Right kidney (tissue), 9 donors: ENCODE data around the gene BBS12.
A peak's percentile ranks its signal among the peaks of the same experiment; 100 is the strongest.

Experiments
- DNase-seq: peaks from one replicate; pipeline ENCODE4 v3.0.0-alpha.2; 2016
- long read RNA-seq, 8 donors: transcript quantifications; one replicate each; lab custom pipeline, GENCODE V29; 2026

Gene BBS12
- long read RNA-seq, donor 1, partial matches to known transcripts, result 0 of 4 reads
- long read RNA-seq, donor 1, other reads (novel, unspliced or antisense), result 0 of 4 reads
- long read RNA-seq, donor 2, partial matches to known transcripts, result 0 of 4 reads
- long read RNA-seq, donor 2, other reads (novel, unspliced or antisense), result 0 of 4 reads
- long read RNA-seq, donor 3, result 0 reads
- long read RNA-seq, donor 4, transcript BBS12-201 (2 exons, 3,244 nt), result major isoform, 5 of 5 reads
- long read RNA-seq, donor 4, partial matches to known transcripts, result 0 of 5 reads
- long read RNA-seq, donor 4, other reads (novel, unspliced or antisense), result 0 of 5 reads
- long read RNA-seq, donor 5, transcript BBS12-201 (2 exons, 3,244 nt), result major isoform, 6 of 6 reads
- long read RNA-seq, donor 5, partial matches to known transcripts, result 0 of 6 reads
- long read RNA-seq, donor 5, other reads (novel, unspliced or antisense), result 0 of 6 reads
- long read RNA-seq, donor 6, transcript BBS12-201 (2 exons, 3,244 nt), result major isoform, 7 of 7 reads
- long read RNA-seq, donor 6, partial matches to known transcripts, result 0 of 7 reads
- long read RNA-seq, donor 6, other reads (novel, unspliced or antisense), result 0 of 7 reads
- long read RNA-seq, donor 7, transcript BBS12-201 (2 exons, 3,244 nt), result major isoform, 12 of 12 reads
- long read RNA-seq, donor 7, partial matches to known transcripts, result 0 of 12 reads
- long read RNA-seq, donor 7, other reads (novel, unspliced or antisense), result 0 of 12 reads
- long read RNA-seq, donor 8, transcript BBS12-201 (2 exons, 3,244 nt), result major isoform, 5 of 5 reads
- long read RNA-seq, donor 8, partial matches to known transcripts, result 0 of 5 reads
- long read RNA-seq, donor 8, other reads (novel, unspliced or antisense), result 0 of 5 reads

DNA sequence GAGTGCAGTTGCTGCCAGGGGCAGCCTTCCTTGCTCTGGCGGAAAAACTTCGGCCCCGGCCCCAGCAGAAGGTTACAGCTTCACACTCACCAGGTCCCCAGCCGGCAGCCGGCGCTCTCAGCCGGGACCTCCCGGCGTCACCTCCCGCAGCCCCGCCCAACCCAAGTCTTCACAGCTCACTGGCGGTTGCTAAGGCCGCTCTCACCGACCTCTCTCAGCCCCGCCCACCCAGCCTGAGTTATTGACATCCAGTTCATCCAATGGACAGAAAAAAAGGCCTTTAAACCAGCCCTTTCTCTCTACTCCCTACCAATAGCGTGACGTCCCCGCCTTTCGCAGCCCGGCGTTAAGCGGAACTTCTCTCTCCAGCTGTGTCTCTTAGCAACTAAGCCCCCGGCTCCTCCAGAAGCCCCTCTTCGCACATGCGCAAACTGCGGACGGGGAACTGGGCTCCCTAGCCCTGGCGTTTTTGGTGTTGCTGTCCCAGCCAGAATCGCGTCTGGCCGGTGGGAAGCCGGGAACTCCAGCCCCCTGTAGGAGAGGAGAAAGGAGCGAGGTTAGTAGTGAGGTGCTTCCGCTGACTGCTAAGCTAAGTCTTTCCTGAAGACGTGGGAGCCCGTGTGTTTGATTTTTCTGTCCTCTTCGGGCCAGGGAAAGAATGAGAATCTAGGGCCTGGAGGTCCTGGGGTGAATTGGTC lies at the start of gene BBS12:
BBS12 (plus strand) TSS at position 376 of the 698 bp plus-strand sequence. CDS start 9,189 bp downstream, outside the sequence.
- peak; percentile 95 for DNase-seq

GRCh38 chr4:122686691-122687090 lies 45.8 kb upstream of the BBS12 start:
- DNase-seq, result no peak

- no peak for DNase-seq
Measured at GRCh38 chr4:122687531-122688061, 44.9 kb upstream of the BBS12 start.

DNA sequence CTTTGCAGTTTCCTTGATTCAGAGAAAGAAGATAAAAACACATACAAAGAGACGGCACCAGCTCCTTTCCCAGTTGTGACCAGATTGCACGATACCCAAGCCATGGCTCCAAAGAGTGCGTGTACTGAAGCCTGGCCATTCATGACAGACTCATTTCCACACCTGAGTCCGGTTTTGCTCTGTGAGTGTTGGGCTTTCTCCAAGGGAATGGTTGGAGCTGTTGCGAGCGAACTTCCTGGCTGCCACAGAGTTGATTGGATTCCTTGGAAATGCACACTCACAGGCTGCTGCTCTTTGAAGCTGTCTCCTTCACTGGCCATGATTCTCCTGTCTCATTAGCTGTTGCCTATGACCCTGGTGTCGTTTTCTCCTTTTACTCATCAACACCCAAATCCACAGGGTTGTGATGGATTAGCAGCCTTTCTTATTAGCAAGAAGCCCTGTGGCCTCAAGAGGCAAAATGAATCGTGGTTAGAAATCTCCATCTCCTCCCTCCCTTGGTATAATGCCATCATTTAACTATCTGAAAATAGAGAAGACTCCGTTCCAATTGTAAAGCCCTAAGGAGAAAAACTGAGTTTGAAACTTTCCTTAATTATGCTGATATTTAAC lies 43.9 kb upstream of the BBS12 start:
- no peak for DNase-seq

DNA sequence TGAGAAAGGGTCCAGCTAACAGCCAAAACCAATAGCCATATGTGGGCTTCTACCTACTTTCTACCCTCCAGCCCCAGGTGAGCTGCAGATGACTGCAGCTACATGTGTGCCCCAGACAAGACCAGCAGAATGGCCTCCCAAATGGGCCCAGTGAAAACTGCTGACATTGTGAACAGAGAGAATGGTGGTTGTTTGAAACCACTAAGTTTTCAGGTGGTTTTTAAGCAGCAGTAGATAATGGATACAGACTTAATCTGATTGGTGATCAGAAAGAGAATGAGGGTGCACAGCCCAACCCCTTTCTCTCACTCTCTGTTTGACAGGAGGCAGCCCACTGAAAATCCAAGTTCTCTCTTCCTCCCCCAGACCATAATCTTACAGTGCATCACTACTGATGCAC lies 42.5 kb upstream of the BBS12 start:
- DNase-seq, result no peak

DNA sequence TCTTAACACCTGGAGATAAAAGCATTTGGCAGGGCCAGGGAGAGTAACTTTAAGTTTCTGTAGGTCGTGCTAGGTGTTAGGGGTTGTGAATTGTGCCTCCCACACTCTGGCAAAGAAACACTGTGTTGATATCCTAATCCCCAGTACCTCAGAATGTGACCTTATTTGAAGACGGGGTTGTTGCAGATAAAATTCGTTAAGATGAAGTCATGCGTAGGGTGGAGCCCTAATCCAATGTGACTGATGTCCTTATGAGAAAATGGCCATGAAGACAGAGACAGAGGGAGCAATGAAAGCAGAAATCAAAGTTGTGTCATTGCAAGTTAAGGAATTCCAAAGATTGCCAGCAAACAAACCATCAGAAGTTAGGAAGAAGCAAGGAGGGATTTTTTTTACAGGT lies 40.5 kb upstream of the BBS12 start:
- no peak for DNase-seq

DNA sequence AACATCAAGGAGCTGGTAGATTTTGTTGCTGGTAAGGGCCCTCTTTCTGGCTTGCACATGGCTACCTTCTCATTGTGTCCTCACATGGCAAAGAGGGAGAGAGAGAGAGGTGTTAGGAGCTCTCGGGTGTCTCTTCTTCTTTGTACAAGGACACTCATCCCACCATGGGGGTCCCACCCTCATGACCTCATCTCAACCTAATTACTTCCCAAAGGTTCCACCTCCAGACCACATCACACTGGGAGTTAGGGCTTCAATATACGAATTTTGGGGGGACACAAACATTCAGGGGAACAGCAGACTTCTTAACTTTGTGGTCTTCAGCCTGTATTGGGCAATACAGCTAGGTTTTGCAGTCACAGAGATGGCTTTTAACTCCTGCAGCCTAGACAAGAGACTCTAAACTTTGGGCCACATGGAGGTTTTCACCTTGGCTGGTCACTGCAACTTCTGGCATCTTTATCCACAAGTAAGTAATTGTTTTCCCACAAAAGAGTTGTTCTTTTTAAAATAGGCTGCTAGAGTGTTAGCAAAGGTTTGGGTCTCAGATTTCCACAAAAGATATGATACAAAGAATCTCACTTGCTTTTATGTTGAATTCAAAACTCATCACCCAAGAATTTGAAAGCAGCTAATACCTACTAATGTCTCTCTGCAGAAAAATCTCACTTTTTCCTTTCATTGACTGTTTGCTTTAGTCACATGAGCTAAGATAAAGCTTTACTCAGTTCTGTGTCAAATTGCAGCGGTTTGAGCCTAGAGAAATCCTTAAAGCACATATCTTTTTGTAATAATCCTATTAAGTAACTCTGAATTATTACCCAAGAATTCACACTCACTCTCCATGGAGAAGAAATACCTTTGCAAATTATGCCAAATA lies 39.6 kb upstream of the BBS12 start:
- no peak for DNase-seq

DNA sequence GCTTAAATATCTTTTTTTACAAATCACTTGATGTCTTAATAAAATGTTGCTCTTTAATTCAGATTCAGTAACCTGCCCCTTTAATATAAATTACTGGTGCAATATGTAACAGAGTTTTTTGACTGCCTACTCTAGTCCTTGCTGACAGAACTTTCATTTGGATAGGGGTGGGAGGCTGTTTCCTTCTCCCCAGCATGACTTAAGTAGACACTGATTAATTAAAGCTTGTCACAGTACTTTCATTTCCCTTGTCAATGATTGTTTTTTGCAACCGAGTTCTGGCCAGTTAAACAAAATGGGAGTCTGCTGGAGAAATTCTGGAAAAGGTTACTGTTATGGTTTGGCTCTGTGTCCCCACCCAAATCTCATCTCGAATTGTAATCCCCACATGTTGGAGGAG lies 37.3 kb upstream of the BBS12 start:
- DNase-seq, result no peak

DNA sequence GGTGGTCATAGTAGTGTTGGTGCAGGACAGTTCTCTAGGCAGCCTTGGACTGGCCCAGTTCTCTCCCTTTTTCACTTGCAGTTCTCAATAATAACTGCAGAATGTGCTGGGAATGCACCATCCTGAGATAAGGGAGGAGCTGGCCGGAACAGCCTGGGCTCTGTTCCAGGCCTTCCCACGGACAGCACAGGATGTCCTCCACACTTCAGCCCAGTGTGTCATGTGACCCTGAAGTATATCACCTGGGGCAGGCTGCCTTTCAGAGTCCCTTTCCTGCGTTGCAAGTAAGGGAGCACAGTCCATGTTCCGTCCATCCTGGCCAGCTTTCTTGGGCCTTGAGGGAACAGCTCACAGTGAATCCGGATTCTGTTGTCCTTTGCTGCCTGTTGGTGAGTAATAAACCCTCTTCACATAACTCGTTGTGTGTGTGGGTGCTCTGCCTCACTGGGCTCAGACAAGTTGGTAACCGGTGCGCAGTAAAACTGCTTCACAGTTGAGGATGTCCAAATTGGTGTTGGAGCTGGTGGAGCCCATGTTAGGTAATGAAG lies 32.3 kb upstream of the BBS12 start:
- DNase-seq, result no peak

DNA sequence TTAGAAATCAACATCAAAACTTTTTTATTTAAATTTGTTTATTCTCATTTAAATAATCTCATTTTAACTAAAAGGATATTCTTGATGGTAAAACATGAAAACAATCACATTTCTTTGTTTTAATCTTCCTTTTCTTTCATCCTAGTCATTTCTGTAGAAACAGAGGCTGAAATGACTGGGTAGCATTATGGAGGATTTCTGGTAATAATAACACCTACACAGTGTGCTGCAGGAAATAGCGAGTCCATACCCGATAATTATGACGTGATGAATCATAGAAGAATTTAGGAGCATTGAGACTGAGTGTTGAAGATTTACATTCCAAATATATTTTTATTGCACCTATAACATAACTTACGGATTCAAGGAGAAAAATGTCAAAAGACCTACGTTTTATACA lies 31.4 kb upstream of the BBS12 start:
- DNase-seq, result no peak

DNA sequence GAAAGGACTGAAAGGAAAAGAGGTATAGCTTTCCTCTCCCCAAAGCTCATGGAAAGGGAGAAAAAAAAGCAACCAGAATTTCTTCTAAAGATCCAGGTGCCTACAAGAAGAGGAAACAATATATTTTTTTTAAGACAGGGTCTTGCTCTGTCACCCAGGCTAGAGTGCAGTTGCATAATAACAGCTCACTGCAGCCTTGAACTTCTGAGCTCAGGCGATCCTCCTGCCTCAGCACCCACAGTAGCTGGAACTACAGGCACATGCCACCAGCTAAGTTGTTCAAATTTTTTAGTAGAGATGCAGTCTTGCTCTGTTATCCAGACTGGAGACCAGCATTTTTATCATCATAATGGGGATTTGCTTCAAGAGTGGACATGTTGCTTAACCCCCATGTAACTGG lies 30.5 kb upstream of the BBS12 start:
- DNase-seq, result no peak

DNA sequence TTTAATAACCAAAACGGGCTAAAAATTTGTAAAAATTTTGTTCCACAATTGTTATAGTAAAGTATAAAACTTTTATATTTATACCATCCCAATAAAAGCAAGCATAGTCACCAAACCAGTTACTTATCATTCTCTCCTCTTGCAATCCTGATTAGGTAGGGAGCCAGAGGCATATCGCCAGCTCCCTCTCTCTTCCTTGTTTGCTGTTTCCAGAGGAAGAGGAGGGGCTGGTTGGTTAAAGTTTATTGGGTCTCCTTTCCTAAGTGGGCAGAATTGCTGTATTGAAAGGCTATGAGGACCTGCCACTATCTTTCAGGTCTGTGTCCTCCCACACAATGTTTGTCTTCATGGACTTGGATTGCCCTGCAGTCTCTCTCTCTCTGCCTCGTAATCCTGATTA lies 29.6 kb upstream of the BBS12 start:
- no peak for DNase-seq

DNA sequence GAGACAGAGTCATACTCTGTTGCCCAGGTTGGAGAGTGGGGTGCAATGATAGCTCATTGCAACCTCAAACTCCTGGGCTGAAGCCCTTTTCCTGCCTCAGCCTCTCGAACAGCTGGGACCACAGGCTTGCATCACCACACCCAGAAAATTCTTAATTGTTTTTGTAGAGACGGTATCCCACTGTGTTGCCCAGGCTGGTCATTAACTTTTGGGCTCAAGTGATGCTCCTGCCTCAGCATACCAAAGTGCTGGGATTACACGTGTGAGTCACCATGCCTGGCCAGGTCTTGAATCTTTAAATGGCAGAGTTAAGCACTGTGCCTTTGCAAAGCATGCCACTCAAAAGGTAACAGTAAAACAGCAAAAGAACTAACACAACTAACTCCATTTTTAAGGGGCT lies 28.6 kb upstream of the BBS12 start:
- no peak for DNase-seq

- DNase-seq, result no peak
Measured at GRCh38 chr4:122705009-122705408, 27.5 kb upstream of the BBS12 start.

DNA sequence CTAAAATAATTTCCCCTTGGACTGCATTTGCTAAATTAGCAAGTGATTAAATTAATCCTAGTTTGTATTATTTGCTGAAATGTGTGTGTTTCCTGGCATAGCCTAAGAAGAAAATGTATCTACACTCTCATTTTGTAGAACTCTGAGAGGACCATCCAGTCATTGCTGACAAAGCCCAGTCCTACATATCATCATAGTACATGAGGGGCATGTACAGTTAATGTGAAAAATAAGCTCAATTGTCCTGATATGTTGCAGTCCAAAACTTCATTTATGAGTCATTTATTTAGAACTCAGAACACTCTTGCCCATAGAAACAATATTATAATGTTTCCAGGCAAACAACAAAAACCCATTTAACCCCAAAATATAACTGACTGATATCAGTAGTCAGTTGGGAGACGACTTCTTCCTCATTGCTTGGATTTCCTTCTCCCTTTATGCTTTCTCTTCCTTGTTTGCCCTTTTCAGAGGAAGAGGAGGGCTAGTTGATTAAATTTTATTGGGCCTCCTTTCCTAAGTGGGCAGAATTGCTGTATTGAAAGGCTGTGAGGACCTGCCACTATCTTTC lies 26.9 kb upstream of the BBS12 start:
- DNase-seq, result no peak

GRCh38 chr4:122706511-122706910 lies 26.0 kb upstream of the BBS12 start:
- no peak for DNase-seq

GRCh38 chr4:122707497-122707896 lies 25.0 kb upstream of the BBS12 start:
- no peak for DNase-seq

DNA sequence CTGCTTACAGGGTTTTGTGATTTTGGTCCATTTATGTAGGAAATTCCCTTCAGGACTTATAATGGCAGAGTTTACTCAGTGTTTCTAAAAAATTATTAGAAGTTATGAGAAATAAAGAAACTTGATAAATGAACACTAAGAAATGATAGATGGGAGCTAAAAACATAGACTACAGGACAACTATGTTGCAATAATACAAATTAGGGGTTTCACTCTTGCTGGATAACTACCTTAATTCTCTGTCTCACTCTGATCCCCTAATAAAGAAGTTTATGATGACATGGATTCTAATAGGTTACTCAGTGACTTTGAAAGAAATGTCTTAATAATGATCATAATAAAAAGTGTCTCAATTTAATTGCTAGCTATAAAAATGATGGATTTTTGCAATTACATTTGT lies 23.3 kb upstream of the BBS12 start:
- DNase-seq, result no peak

GRCh38 chr4:122710434-122711308 lies 21.8 kb upstream of the BBS12 start:
- no peak for DNase-seq
